ENCODE measurements around the gene RASA3.
A peak's percentile ranks its signal among the peaks of the same experiment; 100 is the strongest.
"Not testable (repeated sequence)": the region's sequence is repeated elsewhere in the genome, so short reads cannot be mapped to it uniquely, and the experiment has no call there.

Gene RASA3

DNA sequence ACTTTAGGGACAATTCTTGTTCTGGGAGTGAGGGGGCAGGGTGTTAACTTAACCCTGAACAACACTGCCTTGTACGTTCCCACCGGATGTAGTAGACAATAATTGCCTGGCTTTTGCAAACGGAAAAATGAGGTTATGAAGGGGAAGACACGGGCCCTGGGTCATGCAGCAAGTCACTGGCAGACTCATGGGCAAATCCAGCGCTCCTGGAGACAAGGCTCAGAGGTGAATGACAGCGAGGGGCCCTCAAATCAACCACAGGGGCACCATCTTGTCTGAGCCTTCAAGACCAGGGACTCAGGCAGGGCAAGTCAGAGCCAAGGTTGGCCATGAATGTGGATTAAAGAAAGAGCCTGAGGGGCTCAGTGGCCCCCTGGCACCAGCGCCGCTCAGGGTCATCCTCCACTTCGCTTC lies 2.8 kb downstream of the RASA3 start:
- H3K27me3 Mint-ChIP-seq (ENCODE audit: low read depth), result peaks cover 4% of the 10 kb centered on the region
- H3K4me1 Mint-ChIP-seq (ENCODE audit: low read depth), result peaks cover 56% of the 10 kb centered on the region
- peaks cover 52% of the 10 kb centered on the region for H3K36me3 Mint-ChIP-seq (ENCODE audit: low read depth)
- H3K4me3 Mint-ChIP-seq, result peak overlapping the region; percentile 98
- peaks cover 8% of the 10 kb centered on the region for H3K9me3 Mint-ChIP-seq
- peak overlapping the region; percentile 96 for H3K27ac Mint-ChIP-seq
- no peak for DNase-seq (ENCODE audit: low spot score)

DNA sequence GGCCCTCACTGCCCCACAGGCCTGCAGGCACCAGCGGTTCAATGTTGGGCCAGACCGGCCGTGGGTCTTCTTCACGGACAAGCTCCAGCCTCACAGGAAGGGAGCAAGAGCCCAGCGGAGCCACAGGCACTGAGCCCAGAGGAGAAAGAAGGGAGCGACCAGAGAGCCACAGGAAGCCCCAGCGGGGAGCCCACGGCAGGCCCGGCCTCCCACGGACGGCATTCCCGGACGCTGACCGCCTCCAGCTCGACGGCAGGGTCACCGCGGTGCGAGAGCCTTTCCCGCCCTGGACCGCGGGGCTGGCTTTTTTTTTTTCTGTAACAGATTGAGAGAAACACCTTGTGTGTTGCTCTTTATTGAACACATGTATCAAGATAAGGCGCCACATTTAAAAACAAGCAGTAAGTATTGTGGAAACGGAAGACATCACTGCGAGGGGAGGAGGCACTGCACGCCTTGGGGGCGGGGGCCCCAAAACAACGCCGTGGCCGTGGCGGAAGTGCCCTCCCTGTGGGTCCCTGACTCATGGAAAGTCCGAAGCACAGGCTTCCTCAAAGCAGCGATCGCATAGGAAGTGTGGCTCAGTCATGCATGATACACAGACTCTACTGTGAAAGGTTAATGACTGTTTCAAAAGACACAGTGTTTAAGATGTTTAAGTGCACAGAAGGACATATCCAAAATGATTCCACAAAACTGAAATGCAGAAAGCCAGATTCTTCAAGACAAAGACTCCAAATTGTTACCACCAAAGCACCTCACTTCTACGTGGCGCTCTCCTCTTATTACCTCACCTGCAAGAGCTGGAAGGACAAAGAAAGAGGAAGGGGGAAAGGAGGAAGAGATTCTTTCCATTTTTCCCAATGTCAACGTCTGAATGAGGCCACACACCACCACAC lies 3.5 kb downstream of the RASA3 start:
- Mint-ChIP-seq H3K4me1 (ENCODE audit: low read depth) (peaks cover 54% of the 10 kb centered on the region), H3K9me3 (peaks cover 8% of the 10 kb centered on the region), H3K4me3 (peak overlapping the region; percentile 98), H3K36me3 (ENCODE audit: low read depth) (peaks cover 55% of the 10 kb centered on the region), H3K27me3 (ENCODE audit: low read depth) (peaks cover 1% of the 10 kb centered on the region), H3K27ac (peak overlapping the region; percentile 96)
- DNase-seq (ENCODE audit: low spot score), result peak; percentile 90

DNA sequence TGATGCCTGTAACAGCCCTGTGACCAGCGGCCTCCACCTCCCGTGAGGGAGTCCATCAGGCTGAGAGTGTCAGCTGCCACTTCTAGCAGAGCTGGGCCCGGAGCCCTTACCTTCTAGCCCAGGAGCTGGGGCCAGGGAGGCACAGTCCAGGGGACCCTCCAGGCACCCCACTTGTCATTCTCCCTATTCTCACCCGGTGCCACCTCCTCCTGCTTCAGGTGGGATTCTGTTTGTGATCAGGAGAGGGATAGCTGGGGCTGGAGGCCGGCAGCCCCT lies 4.1 kb downstream of the RASA3 start:
- peak overlapping the region; percentile 98 for H3K4me3 Mint-ChIP-seq
- H3K27ac Mint-ChIP-seq, result peak overlapping the region; percentile 63
- DNase-seq (ENCODE audit: low spot score), result no peak
- H3K36me3 Mint-ChIP-seq (ENCODE audit: low read depth), result peaks cover 56% of the 10 kb centered on the region
- H3K27me3 Mint-ChIP-seq (ENCODE audit: low read depth), result no peaks in the 10 kb centered on the region
- peaks cover 8% of the 10 kb centered on the region for H3K9me3 Mint-ChIP-seq
- peaks cover 53% of the 10 kb centered on the region for H3K4me1 Mint-ChIP-seq (ENCODE audit: low read depth)

DNA sequence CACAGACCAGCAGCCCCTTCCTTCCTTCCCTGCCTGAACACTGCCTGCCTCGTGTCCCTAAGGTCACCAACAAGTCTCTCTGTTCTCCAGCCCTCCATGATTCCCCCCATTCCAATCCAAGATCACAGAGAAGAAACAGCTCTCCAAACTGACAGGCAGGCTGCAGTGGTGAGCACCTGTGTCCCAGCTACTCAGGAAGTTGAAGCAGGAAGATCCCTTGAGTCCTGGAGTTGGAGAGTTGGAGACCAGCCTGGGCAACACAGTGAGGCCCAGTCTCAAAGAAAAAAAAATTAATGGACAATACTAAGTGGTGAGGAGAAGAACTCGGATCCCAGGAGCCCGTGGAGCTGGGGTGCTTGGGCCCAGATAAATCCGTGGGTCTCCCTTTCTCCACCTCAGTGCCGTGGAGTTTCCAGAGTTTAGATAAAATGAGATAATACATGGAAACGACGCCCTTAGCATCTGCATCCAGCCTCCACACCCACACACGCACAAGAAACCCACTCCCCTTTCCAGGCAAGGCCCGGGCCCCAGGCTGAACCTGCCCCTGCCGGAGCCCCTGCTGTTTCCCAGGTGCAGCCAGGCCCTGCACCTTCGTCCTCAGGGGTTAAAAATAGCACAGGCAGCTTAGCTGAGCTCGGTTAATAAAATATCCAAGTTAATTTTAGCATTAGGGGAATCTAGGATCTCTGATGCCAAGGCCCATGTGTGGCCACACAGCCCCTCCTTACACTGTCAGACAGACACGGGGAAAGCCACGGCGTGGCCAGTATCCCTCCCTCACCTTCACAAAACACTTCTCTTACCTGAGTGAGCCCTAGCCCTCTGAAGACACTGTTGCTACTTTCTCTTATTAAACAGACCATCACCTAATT lies 4.7 kb downstream of the RASA3 start:
- no peak for DNase-seq (ENCODE audit: low spot score)
- Mint-ChIP-seq H3K4me1 (ENCODE audit: low read depth) (peaks cover 55% of the 10 kb centered on the region), H3K27ac (peak overlapping the region; percentile 63), H3K27me3 (ENCODE audit: low read depth) (no peaks in the 10 kb centered on the region), H3K36me3 (ENCODE audit: low read depth) (peaks cover 60% of the 10 kb centered on the region), H3K9me3 (peaks cover 8% of the 10 kb centered on the region), H3K4me3 (peak overlapping the region; percentile 98)

DNA sequence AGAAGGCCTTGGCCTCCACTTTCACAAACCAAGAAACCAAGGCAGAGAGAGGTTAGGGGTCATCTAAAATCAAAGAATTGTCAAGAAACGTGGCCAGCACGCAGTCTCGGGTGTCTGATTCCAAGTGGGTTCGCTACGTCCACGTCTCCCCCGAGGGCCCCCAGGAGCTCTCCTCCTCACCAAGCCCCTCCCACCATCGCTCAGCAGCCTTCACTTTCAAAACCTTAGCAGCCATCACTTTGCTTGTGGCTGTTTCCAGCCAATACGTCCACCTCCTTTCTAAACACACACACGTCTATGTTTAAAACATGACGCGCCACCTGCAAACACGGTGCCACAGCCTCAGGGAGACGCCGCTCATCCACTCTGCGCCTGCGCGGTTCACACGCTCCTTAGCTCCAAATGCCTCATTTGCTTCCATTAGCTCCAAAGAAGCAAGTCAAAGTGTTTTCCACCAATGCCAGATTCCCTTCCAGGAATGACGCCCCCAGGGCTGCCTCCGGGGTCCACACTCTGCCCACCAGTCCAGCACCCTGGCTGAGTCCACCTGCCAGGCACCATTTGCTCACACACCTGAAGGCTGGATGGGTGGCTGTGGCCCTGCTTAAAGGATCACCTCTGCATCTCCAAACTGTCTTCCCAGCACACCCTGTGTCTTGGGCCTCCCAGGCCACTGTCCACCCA lies 5.5 kb downstream of the RASA3 start:
- no peak for DNase-seq (ENCODE audit: low spot score)
- Mint-ChIP-seq H3K9me3 (peaks cover 8% of the 10 kb centered on the region), H3K27me3 (ENCODE audit: low read depth) (no peaks in the 10 kb centered on the region), H3K4me3 (peak overlapping the region; percentile 33), H3K36me3 (ENCODE audit: low read depth) (peaks cover 60% of the 10 kb centered on the region), H3K27ac (peak overlapping the region; percentile 29), H3K4me1 (ENCODE audit: low read depth) (peaks cover 55% of the 10 kb centered on the region)

DNA sequence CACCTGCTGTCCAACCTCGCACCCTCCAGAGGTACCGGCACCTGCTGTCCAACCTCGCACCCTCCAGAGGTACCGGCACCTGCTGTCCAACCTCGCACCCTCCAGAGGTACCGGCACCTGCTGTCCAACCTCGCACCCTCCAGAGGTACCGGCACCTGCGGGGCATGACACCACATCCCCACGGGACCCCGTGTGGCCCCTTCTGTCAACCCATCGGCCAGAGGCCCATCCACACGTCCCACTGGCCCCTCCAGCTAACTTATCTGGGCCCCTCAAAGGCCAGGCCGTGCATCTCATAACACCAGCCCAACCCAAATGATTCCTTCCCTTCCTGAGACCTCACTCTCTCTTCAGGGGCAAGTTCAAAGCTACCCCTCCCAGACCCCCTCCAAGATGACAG lies 6.3 kb downstream of the RASA3 start:
- Mint-ChIP-seq H3K36me3 (ENCODE audit: low read depth) (peaks cover 52% of the 10 kb centered on the region), H3K27ac (peak overlapping the region; percentile 70), H3K4me1 (ENCODE audit: low read depth) (peaks cover 54% of the 10 kb centered on the region), H3K4me3 (peak overlapping the region; percentile 69)
- H3K9me3 Mint-ChIP-seq; H3K27me3 Mint-ChIP-seq (ENCODE audit: low read depth); DNase-seq (ENCODE audit: low spot score): not testable (repeated sequence)

DNA sequence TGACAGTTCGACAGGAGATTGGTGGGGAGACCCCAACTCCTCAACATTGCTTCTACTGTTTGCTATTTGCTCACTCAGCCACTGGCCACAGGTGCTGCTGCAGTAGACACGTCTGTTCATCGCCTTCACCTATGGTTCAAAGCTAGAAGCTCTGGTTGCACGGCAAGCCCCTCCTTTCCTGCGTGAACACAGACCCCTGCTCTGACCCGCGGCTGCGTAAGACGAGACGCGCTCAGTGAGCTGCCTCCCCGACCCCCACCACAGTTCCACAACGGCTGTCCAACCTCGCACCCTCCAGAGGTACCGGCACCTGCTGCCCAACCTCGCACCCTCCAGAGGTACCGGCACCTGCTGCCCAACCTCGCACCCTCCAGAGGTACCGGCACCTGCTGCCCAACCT lies 6.8 kb downstream of the RASA3 start:
- H3K27me3 Mint-ChIP-seq (ENCODE audit: low read depth), result peaks cover 3% of the 10 kb centered on the region
- no peak overlapping the region for H3K27ac Mint-ChIP-seq
- H3K36me3 Mint-ChIP-seq (ENCODE audit: low read depth), result peaks cover 51% of the 10 kb centered on the region
- no peak overlapping the region for H3K4me3 Mint-ChIP-seq
- H3K4me1 Mint-ChIP-seq (ENCODE audit: low read depth), result peaks cover 52% of the 10 kb centered on the region
- DNase-seq (ENCODE audit: low spot score), result no peak
- peaks cover 8% of the 10 kb centered on the region for H3K9me3 Mint-ChIP-seq

DNA sequence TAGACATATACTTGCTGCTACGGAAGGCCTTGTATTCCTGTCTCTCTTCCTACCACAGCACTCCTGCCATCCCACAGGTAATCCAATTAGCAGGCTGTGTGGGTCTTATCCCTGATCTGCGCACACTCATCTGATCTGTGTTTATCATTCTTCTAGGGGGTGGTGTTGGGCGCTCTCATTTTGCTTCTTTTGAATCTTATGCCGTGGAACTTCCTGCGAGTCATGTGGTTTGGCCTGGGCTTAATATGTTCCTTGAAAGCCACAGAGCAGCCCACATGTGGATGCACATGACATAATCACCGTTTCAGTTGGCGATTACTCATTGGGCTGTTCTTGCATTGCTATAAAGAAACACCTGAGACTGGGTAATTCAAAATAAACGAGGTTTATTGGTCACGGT lies 7.5 kb downstream of the RASA3 start:
- peak; percentile 78 for DNase-seq (ENCODE audit: low spot score)
- H3K4me1 Mint-ChIP-seq (ENCODE audit: low read depth), result peaks cover 52% of the 10 kb centered on the region
- H3K27me3 Mint-ChIP-seq (ENCODE audit: low read depth), result peaks cover 5% of the 10 kb centered on the region
- peak overlapping the region; percentile 82 for H3K27ac Mint-ChIP-seq
- H3K4me3 Mint-ChIP-seq, result peak overlapping the region; percentile 55
- peaks cover 8% of the 10 kb centered on the region for H3K9me3 Mint-ChIP-seq
- H3K36me3 Mint-ChIP-seq (ENCODE audit: low read depth), result peaks cover 52% of the 10 kb centered on the region

DNA sequence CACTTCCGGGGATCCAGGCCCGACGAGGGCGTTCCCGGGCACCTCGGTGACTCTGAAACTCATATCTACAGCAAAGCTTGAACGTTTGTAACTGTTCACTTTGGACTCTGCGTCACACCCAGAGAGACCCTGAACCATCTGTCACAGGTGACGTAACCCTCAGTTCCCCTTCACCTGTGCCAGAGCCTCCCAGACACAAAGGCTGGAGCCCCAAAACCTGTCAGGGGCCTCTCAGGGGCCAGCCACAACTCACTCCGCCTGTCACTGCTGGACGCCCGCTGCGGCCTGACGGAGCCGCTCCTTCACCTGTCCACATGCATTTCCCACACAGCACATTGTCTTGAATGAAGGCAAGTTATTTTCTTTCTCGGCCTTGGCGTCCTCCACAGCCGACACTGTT lies 8.0 kb downstream of the RASA3 start:
- Mint-ChIP-seq H3K4me1 (ENCODE audit: low read depth) (peaks cover 47% of the 10 kb centered on the region), H3K36me3 (ENCODE audit: low read depth) (peaks cover 47% of the 10 kb centered on the region), H3K27ac (peak overlapping the region; percentile 82), H3K27me3 (ENCODE audit: low read depth) (peaks cover 5% of the 10 kb centered on the region), H3K4me3 (no peak overlapping the region), H3K9me3 (peaks cover 8% of the 10 kb centered on the region)
- DNase-seq (ENCODE audit: low spot score), result no peak

DNA sequence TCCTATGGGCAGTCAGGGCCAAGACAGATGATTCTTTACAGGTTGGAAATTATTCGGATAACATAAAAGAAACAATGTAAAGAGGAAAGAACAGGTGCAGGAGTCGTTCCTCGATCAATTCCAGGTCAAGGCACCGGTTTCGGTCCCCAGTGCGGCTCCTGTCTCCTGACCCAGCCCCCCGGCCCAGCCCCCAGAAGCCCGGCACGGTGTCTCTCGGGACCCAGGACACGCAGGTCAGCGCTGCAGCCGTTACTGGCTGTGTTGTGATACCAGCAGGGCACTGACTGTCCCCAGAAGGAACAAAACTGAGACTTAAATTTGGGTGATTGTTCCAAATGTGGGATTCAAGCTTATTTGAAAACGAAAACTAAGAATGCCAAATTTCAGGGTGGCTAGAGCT lies 8.5 kb downstream of the RASA3 start:
- peaks cover 44% of the 10 kb centered on the region for H3K36me3 Mint-ChIP-seq (ENCODE audit: low read depth)
- H3K9me3 Mint-ChIP-seq, result peaks cover 8% of the 10 kb centered on the region
- peaks cover 5% of the 10 kb centered on the region for H3K27me3 Mint-ChIP-seq (ENCODE audit: low read depth)
- H3K27ac Mint-ChIP-seq, result no peak overlapping the region
- H3K4me1 Mint-ChIP-seq (ENCODE audit: low read depth), result peaks cover 47% of the 10 kb centered on the region
- no peak overlapping the region for H3K4me3 Mint-ChIP-seq
- no peak for DNase-seq (ENCODE audit: low spot score)

DNA sequence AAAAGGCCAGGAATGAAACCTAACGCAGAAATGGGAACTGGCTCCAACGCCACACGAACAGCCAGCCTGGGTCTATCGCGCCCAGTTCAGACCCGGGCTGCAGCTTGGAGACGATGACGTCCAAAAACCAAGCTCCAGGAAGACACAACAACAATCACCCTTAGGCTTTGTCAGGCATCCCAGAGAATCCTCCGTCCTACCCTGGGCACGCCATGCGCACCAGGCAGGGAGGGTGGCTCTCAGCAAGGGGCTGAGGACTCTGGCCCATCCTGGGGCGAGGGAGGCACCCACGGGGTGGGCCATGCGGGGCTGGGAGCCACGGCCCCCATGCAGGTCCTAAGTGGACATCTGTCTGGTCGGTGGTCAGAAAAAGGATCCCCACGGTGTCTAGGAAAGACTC lies 9.0 kb downstream of the RASA3 start:
- peaks cover 41% of the 10 kb centered on the region for H3K36me3 Mint-ChIP-seq (ENCODE audit: low read depth)
- no peak overlapping the region for H3K4me3 Mint-ChIP-seq
- H3K27me3 Mint-ChIP-seq (ENCODE audit: low read depth), result peaks cover 5% of the 10 kb centered on the region

DNA sequence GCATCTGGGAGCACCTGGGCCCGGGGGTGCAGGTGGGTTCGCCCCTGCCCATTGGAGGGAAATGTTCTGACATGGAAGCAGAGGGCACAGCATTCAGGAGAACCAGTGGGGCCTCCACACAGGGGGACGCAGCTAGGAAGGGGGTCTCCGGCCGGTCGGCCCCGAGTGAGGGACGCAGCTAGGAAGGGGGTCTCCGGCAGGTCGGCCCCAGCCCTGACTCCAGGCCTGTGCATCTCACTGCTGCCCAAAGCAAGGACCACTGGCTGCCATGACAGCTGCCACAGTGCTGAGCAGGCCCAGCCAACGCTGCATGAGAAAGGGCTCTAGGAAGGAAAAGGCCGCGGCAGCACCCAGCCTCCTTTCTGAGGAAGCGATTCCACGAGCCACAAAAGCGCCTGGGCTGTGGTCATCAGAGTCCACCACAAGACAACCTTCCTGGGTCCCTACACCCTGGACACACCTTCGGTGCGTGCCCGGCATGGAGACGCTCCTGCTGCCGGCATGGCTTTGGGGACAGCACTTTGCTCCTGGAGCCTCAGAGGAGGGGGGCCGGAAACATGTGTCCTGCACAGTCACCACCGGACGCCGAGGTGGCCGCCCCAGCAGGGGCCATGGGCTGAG lies 9.7 kb downstream of the RASA3 start:
- no peak overlapping the region for H3K4me3 Mint-ChIP-seq
- no peak overlapping the region for H3K27ac Mint-ChIP-seq
- H3K4me1 Mint-ChIP-seq (ENCODE audit: low read depth), result peaks cover 42% of the 10 kb centered on the region
- H3K27me3 Mint-ChIP-seq (ENCODE audit: low read depth), result peaks cover 5% of the 10 kb centered on the region
- no peak for DNase-seq (ENCODE audit: low spot score)
- H3K36me3 Mint-ChIP-seq (ENCODE audit: low read depth), result peaks cover 35% of the 10 kb centered on the region
- H3K9me3 Mint-ChIP-seq, result peaks cover 8% of the 10 kb centered on the region

More for the DNA sequence above, 9.0 kb downstream of the RASA3 start:
- no peak for DNase-seq (ENCODE audit: low spot score)
- Mint-ChIP-seq H3K27ac (no peak overlapping the region), H3K9me3 (peaks cover 8% of the 10 kb centered on the region), H3K4me1 (ENCODE audit: low read depth) (peaks cover 44% of the 10 kb centered on the region)

DNA sequence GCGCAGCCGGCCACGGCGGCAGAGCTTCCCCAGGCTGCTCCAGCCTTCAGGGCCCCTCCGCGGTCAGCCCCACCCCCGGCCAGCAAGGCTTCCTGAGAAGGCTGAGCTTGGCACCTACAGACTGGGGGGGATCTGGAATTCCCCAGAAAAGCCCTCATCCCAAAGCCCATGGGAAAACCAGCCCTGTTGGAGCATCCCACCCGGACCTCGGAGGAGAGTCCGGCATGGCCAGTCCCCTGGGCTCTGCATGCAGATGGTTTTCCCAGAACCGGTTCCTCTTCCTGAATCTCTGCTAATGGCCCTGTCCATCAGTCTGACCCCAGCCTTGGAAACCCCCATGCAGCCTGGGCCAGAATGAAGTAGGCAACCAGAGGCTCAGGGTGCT lies 10.3 kb downstream of the RASA3 start:
- Mint-ChIP-seq H3K27ac (no peak overlapping the region), H3K27me3 (ENCODE audit: low read depth) (peaks cover 5% of the 10 kb centered on the region), H3K9me3 (peaks cover 8% of the 10 kb centered on the region), H3K4me3 (no peak overlapping the region), H3K36me3 (ENCODE audit: low read depth) (peaks cover 36% of the 10 kb centered on the region), H3K4me1 (ENCODE audit: low read depth) (peaks cover 37% of the 10 kb centered on the region)
- DNase-seq (ENCODE audit: low spot score), result no peak

All from T-helper 2 cell treated with Interferon-gamma antibody and Interleukin-4, amounts not matched to agents 5 μg/mL and 100 μg/mL, for 36 hours (primary cell).